K562 (cell line): Measurements from ENCODE around the gene ARL14EPL. TPM values are rescaled to one million over a fixed set of nuclear protein-coding genes. Genes with fewer than 3 reads are reported as not detected.
A peak's percentile ranks its signal among the peaks of the same experiment; 100 is the strongest.

Source experiments
- CC2D1A ChIP-seq: fragments of 450-650 bp; IDR thresholded peaks from 2 replicates; pipeline ENCODE4 v1.6.1; 2017; ENCODE audit warnings: mild to moderate bottlenecking
- DMBX1 ChIP-seq: fragments of 250-450 bp; sonication (Bioruptor Pico); IDR thresholded peaks from 2 replicates; pipeline ENCODE4 v1.8.0; 2022; ENCODE audit warnings: inconsistent platforms, mild to moderate bottlenecking, moderate library complexity, borderline replicate concordance
- ESRRB ChIP-seq: fragments of 250-450 bp; sonication (Bioruptor Pico); IDR thresholded peaks from 2 replicates; pipeline ENCODE4 v1.5.0; 2020; ENCODE audit warnings: mild to moderate bottlenecking, moderate library complexity, borderline replicate concordance
- HCFC1 ChIP-seq: IDR thresholded peaks from 2 replicates; pipeline ENCODE4 v1.6.1; 2012; ENCODE audit warnings: low read depth, low read length, improper control_type of control experiment
- NFRKB ChIP-seq: fragments of 450-650 bp; IDR thresholded peaks from 2 replicates; pipeline ENCODE4 v1.6.1; 2016; ENCODE audit warnings: low read depth
- NONO ChIP-seq, 2 experiments: fragments of 200-400 bp in 1 of 2; fragments of 450-650 bp in 1 of 2; formaldehyde crosslinking in 1 of 2; IDR thresholded peaks; 2 replicates each; pipeline ENCODE4 v1.6.1; 2017; ENCODE audit warnings: low read depth in 2 of 2, mild to moderate bottlenecking in 2 of 2, moderate library complexity in 2 of 2, low read length in 1 of 2
- PRMT5 ChIP-seq: sonication (generic); formaldehyde crosslinking; IDR thresholded peaks from 2 replicates; pipeline ENCODE4 v1.5.0; 2020; ENCODE audit warnings: missing genetic modification reagents
- PRPF4 ChIP-seq: fragments of 200-400 bp; formaldehyde crosslinking; IDR thresholded peaks from one replicate; pipeline ENCODE4 v1.6.1; 2017; ENCODE audit warnings: low read length, low read depth, mild to moderate bottlenecking; ENCODE audit not compliant: insufficient read depth, poor library complexity, severe bottlenecking
- SLC30A9 ChIP-seq: fragments of 250-450 bp; sonication (Bioruptor Pico); IDR thresholded peaks from 2 replicates; pipeline ENCODE4 v1.8.0; 2022; ENCODE audit warnings: mild to moderate bottlenecking, moderate library complexity
- ZNF124 ChIP-seq: sonication (generic); formaldehyde crosslinking; IDR thresholded peaks from 2 replicates; pipeline ENCODE4 v1.8.1; 2022; ENCODE audit warnings: missing genetic modification reagents
- ZNF41 ChIP-seq: fragments of 250-450 bp; sonication (Bioruptor Pico); conservative IDR thresholded peaks from 2 replicates; pipeline ENCODE4 v1.4.0; 2020; ENCODE audit warnings: mild to moderate bottlenecking
- ZNF699 ChIP-seq: fragments of 250-450 bp; sonication (Bioruptor Pico); IDR thresholded peaks from 2 replicates; pipeline ENCODE4 v1.8.0; 2021; ENCODE audit warnings: mild to moderate bottlenecking, moderate library complexity; ENCODE audit not compliant: insufficient replicate concordance
- polyA plus RNA-seq, 8 experiments: library from polyadenylated mRNA; depleted of rRNA in 4 of 8; stranded (reverse) in 5 of 8; unstranded in 3 of 8; fragments of >200 nt; fragmentation: Nextera tagmentation in 2 of 8; fragmentation: Illumina TruSeq in 1 of 8; extraction: Ambion mirVana in 2 of 8; extraction: Trizol in 1 of 8; gene quantifications; 2 replicates each; pipeline versions ENCODE4 v1.2.1 to v1.2.3, GENCODE V29; 2011 to 2014; ENCODE audit warnings: inconsistent platforms in 1 of 8, missing spikeins in 1 of 8
- total RNA-seq, 7 experiments: library from RNA; depleted of rRNA in 6 of 7; stranded (reverse); fragments of >200 nt in 6 of 7; fragmentation: Illumina TruSeq in 2 of 7; extraction: Trizol in 2 of 7; gene quantifications; 2 replicates each; pipeline versions ENCODE4 v1.2.1 to v1.2.3, GENCODE V29; 2011 to 2021; ENCODE audit warnings: low replicate concordance in 1 of 7
- TF ChIP-seq, protein P1 (sequence below): IDR thresholded peaks from 2 replicates; pipeline ENCODE4 v1.6.1; 2012; ENCODE audit warnings: low read depth, low read length, improper control_type of control experiment, borderline replicate concordance
- TF ChIP-seq, protein P2 (sequence below): fragments of 450-650 bp; IDR thresholded peaks from 2 replicates; pipeline ENCODE4 v1.6.1; 2017; ENCODE audit warnings: antibody characterized with exemption
- TF ChIP-seq, protein P3 (sequence below): sonication (generic); formaldehyde crosslinking; IDR thresholded peaks from 2 replicates; pipeline ENCODE4 v1.8.0; 2022; ENCODE audit warnings: missing genetic modification reagents, mild to moderate bottlenecking, borderline replicate concordance
- TF ChIP-seq, protein P4 (sequence below), 2 experiments: fragments of 150-350 bp in 1 of 2; IDR thresholded peaks; 2 replicates each; pipeline ENCODE4 v1.6.1; 2012 to 2016; ENCODE audit warnings: low read depth in 2 of 2, low read length in 2 of 2, mild to moderate bottlenecking in 1 of 2, moderate library complexity in 1 of 2

The ARL14EPL gene
- total and polyA plus RNA-seq, 9 of the 15 experiments (the other 6 are each of a cell fraction or from before 2014, with no cell fraction given) = 0.06 to 0.14 (median 0.08) TPM; not detected in 5

DNA sequence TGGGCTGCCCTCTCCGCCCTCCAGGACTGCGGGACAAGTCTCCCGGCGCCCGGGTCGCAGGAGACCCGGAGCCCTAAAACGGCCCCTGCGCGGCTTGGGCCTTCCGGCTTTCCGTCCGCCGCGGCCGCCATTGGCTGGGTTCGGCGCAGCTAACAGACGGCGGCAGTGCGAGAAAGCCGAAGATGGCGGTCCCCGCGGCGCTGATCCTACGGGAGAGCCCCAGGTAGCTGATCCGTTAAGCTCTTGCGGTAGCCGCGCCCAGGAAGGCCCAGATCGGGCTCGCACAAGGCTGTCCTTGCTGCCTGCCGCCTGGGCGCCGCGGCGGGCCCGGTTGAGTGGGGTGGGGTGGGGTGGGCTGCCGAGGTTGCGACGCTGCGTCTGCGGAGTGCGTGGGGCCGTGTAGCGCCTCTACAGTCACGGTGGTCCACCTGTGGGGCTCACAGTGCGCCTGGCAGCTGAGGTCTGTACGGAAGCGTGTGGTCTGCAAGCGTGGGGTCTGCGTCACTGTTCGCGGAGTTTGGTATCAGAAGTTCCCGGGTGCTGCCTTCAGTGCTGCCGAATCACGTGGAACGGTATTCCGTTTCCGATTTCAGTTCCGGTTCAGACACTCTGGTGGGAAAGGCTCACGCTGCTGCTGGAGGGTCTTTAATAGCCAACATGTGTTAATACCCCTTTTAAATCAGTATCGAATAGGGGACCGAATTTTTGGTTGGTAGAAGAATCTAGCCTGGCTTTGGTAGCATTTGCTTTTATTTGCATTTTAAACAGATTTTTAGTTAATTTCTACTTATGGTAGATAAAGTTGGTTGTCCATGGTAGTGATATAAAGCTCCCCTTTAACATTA is 52.8 kb downstream of the ARL14EPL start, which contains the start of gene COMMD10 (continued):
- TF ChIP-seq, protein P1, sequence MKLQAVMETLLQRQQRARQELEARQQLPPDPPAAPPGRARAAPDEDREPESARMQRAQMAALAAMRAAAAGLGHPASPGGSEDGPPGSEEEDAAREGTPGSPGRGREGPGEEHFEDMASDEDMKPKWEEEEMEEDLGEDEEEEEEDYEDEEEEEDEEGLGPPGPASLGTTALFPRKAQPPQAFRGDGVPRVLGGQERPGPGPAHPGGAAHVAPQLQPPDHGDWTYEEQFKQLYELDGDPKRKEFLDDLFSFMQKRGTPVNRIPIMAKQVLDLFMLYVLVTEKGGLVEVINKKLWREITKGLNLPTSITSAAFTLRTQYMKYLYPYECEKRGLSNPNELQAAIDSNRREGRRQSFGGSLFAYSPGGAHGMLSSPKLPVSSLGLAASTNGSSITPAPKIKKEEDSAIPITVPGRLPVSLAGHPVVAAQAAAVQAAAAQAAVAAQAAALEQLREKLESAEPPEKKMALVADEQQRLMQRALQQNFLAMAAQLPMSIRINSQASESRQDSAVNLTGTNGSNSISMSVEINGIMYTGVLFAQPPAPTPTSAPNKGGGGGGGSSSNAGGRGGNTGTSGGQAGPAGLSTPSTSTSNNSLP = no peak
- TF ChIP-seq ZNF124 (CRISPR knock-in tag) = no peak
- no peak for TF ChIP-seq PRPF4
- TF ChIP-seq, protein P2, sequence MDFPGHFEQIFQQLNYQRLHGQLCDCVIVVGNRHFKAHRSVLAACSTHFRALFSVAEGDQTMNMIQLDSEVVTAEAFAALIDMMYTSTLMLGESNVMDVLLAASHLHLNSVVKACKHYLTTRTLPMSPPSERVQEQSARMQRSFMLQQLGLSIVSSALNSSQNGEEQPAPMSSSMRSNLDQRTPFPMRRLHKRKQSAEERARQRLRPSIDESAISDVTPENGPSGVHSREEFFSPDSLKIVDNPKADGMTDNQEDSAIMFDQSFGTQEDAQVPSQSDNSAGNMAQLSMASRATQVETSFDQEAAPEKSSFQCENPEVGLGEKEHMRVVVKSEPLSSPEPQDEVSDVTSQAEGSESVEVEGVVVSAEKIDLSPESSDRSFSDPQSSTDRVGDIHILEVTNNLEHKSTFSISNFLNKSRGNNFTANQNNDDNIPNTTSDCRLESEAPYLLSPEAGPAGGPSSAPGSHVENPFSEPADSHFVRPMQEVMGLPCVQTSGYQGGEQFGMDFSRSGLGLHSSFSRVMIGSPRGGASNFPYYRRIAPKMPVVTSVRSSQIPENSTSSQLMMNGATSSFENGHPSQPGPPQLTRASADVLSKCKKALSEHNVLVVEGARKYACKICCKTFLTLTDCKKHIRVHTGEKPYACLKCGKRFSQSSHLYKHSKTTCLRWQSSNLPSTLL = no peak
- TF ChIP-seq PRMT5 = no peak
- TF ChIP-seq NONO (IDR thresholded peaks at IDR 0.05; ENCODE audit: low read depth in 2 of 2, low read length in 1 of 2) = no peak
- TF ChIP-seq ZNF699 (CRISPR knock-in tag) = no peak
- no peak for TF ChIP-seq ZNF41 (CRISPR knock-in tag)
- peak; percentile 45; the same call in 1 of the 2 replicates for TF ChIP-seq HCFC1
- TF ChIP-seq, protein P3, sequence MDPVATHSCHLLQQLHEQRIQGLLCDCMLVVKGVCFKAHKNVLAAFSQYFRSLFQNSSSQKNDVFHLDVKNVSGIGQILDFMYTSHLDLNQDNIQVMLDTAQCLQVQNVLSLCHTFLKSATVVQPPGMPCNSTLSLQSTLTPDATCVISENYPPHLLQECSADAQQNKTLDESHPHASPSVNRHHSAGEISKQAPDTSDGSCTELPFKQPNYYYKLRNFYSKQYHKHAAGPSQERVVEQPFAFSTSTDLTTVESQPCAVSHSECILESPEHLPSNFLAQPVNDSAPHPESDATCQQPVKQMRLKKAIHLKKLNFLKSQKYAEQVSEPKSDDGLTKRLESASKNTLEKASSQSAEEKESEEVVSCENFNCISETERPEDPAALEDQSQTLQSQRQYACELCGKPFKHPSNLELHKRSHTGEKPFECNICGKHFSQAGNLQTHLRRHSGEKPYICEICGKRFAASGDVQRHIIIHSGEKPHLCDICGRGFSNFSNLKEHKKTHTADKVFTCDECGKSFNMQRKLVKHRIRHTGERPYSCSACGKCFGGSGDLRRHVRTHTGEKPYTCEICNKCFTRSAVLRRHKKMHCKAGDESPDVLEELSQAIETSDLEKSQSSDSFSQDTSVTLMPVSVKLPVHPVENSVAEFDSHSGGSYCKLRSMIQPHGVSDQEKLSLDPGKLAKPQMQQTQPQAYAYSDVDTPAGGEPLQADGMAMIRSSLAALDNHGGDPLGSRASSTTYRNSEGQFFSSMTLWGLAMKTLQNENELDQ (CRISPR knock-in tag) = no peak
- no peak for TF ChIP-seq DMBX1 (CRISPR knock-in tag)
- 0 out of 2 replicates have a peak, but pooled peaks have one; percentile 1 for TF ChIP-seq ESRRB (CRISPR knock-in tag)
- no peak for TF ChIP-seq SLC30A9 (CRISPR knock-in tag)
- TF ChIP-seq, protein P4, sequence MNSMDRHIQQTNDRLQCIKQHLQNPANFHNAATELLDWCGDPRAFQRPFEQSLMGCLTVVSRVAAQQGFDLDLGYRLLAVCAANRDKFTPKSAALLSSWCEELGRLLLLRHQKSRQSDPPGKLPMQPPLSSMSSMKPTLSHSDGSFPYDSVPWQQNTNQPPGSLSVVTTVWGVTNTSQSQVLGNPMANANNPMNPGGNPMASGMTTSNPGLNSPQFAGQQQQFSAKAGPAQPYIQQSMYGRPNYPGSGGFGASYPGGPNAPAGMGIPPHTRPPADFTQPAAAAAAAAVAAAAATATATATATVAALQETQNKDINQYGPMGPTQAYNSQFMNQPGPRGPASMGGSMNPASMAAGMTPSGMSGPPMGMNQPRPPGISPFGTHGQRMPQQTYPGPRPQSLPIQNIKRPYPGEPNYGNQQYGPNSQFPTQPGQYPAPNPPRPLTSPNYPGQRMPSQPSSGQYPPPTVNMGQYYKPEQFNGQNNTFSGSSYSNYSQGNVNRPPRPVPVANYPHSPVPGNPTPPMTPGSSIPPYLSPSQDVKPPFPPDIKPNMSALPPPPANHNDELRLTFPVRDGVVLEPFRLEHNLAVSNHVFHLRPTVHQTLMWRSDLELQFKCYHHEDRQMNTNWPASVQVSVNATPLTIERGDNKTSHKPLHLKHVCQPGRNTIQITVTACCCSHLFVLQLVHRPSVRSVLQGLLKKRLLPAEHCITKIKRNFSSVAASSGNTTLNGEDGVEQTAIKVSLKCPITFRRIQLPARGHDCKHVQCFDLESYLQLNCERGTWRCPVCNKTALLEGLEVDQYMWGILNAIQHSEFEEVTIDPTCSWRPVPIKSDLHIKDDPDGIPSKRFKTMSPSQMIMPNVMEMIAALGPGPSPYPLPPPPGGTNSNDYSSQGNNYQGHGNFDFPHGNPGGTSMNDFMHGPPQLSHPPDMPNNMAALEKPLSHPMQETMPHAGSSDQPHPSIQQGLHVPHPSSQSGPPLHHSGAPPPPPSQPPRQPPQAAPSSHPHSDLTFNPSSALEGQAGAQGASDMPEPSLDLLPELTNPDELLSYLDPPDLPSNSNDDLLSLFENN (IDR thresholded peaks at IDR 0.05; ENCODE audit: low read depth in 2 of 2, low read length in 2 of 2) = no peak
- no peak for TF ChIP-seq CC2D1A
- TF ChIP-seq NFRKB = no peak; the same call in 1 of the 2 replicates
